ENCODE data around the gene TRIP12.
"Not testable (repeated sequence)": the region's sequence is repeated elsewhere in the genome, so short reads cannot be mapped to it uniquely, and the experiment has no call there.

The TRIP12 gene

GRCh38 chr2:229873123-229873581 is 48.7 kb downstream of the TRIP12 start:
- no peak for DNase-seq

GRCh38 chr2:229870903-229871656 is 50.7 kb downstream of the TRIP12 start:
- DNase-seq: no peak

GRCh38 chr2:229869226-229869625 is 52.6 kb downstream of the TRIP12 start:
- DNase-seq: no peak

GRCh38 chr2:229868794-229869193 is 53.0 kb downstream of the TRIP12 start:
- no peak for DNase-seq

DNA sequence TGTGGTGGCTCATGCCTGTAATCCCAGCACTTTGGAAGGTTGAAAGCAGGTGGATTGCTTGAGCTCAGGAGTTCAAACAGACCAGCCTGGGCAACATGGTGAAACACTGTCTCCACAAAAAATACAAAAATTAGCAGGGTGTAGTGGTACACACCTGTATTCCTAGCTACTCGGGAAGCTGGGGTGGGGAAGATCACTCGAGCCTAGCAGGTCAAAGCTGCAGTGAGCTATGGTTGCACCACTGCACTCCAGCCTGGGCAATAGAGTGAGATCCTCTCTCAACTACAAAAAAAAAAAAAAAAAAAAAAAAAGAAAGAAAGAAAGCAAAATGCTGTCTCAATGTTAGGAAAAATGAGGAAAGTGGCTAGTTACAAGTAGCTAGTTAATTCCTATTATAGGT is 56.8 kb downstream of the TRIP12 start:
- DNase-seq: no peak

- DNase-seq: no peak
These were observed 60.4 kb downstream of the TRIP12 start for GRCh38 chr2:229861431-229861830.

DNA sequence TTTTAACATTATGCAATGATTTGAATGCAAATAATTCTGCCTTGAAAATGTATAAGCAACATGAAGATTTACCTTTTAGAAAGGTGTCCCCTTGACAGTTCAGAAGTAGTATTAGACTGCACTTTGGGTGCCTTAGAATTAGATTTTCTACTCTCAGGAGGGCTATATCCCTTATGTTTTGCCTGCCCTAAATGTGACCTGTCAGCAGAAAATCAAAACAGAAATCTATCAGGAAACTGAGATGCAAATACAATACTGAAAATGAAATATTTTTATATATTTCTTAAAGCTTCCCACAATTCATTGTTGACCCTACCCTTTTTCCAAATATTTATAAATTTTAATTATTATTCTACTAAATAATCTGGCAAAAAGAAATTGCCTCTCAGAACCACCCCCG is 61.5 kb downstream of the TRIP12 start:
- no peak for DNase-seq

GRCh38 chr2:229858351-229858750 is 63.5 kb downstream of the TRIP12 start:
- no peak for DNase-seq

- DNase-seq: no peak
These were observed 64.2 kb downstream of the TRIP12 start for GRCh38 chr2:229857634-229858033.

DNA sequence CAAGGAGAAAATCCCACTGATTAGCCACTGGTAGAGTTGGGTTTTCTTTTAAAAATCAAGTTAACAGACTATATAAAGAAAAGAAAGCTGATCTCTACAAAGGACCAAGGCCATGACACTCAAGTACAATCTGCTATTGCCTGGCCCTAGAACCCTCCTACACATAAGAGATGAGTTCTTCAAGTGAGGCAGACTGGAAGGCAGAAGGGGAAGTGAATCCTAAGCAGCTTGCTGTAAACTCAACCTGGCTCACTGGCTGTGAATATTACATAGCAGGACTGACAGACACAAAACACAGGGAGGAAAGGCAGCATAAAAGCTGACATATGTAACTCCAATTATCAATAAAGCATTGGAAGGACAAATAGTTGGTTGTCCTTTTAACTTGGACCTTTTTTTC is 65.4 kb downstream of the TRIP12 start:
- DNase-seq: peak in 1 of 2 donors; percentile 53

DNA sequence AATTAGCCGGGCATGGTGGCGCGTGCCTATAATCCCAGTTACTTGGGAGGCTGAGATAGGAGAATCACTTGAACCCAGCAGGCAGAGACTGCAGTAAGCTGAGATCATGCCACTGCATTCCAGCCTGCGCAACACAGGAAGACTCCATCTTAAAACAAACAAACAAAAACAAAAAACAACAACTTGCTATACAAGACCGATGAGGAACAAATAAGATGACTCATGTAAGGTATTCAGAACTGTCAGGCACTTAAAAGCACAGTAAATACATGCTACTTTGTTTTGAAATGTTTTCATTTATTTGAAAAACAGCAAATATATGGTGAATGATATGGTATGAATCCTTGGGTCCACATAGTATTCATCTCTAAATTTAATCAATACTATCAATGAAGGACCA is 66.7 kb downstream of the TRIP12 start:
- no peak for DNase-seq

- peak in 1 of 2 donors; percentile 70 for DNase-seq
These were observed 69.2 kb downstream of the TRIP12 start for GRCh38 chr2:229852565-229852964.

DNA sequence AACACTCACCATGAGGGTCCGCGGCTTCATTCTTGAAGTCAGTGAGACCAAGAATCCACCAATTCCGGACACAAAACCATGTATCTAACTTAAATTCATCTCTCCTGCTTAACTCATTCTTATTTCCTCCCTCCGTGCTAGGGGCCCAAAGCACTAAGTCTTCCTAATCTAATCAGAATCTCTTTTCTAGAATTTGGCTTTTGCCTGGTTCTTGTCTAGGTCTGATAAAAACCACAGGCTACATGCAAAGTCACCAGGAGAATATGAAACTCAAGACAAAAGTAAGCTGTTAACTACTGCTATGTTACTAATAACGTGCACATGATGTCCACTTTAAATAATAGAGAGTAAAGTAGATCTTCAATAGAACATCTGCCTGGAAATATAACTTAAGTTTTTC is 69.9 kb downstream of the TRIP12 start:
- no peak for DNase-seq

- not testable (repeated sequence) for DNase-seq
These were observed 71.2 kb downstream of the TRIP12 start for GRCh38 chr2:229850355-229851275.

GRCh38 chr2:229849073-229849472 is 72.7 kb downstream of the TRIP12 start:
- no peak for DNase-seq

DNA sequence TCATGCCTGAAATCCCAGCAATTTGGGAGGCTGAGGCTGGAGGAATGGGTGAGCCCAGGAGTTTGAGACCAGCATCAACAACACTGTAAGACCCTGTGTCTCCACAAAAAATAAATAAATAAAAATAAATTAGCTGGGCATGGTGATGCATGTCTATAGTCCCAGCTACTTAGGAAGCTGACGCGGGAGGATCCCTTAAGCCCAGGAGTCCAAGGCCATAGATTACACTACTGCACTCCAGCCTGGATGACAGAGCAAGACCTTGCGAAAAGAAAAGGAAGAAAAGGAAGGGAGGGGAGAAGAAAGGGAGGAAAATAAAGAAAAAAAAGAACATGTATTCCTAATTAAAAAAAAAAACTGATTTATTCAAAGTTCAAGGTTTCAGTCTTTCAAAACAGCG is 78.2 kb downstream of the TRIP12 start:
- DNase-seq: no peak

DNA sequence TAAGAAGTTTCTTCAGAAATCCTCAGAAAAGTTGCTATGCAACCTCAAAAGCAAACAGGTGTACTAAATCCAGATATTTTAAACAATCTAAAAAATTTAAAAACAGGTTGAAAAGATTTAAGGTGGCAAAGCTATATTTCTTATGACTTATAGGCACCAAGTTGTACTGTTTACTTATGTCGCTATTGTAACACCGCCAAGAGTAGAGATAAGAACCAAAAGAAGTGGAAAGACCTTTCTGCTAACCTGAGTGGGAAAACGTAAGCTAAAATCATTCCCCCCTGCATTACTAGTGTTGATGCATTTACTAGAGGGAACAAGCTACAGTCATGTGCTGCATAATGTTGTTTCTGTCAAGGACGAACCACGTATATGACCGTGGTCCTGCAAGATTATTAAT is 83.1 kb downstream of the TRIP12 start:
- no peak for DNase-seq

DNA sequence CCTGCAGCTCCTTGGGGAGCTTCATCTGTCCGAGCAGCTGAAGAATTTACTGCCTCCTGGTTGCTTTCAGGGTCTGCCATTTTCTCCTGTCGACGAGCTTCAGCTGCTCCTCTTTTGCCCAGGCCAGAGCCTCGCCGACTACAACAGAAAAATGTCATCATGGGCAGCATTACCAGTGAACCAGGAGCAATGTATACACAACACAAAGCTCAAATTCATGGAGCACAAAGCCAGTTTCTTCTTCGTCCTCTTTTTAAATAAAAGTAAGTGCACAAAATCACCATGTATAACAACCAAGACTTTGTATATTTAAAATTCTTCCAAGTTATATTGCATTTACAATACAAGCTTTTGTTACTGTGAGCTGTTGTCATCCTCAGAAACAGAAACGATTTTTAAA is 85.0 kb downstream of the TRIP12 start:
- DNase-seq: no peak

- no peak for DNase-seq
These were observed 86.1 kb downstream of the TRIP12 start for GRCh38 chr2:229835596-229836283.

DNA sequence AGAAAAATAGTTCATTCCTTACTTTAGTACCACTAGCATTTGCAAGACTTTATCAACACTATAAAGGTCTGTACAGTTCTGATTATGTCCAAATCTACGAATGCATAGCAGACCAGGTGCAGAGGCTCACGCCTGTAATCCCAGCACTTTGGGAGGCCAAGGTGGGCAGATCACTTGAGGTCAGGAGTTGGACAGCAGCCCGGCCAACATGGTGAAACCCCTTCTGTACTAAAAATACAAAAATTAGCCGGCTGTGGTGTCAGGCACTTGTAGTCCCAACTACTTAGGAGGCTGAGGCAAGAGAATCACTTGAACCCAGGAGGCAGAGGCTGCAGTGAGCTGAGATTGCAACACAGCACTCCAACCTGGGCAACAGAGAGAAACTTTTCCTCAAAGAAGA is 87.4 kb downstream of the TRIP12 start:
- not testable (repeated sequence) for DNase-seq

DNA sequence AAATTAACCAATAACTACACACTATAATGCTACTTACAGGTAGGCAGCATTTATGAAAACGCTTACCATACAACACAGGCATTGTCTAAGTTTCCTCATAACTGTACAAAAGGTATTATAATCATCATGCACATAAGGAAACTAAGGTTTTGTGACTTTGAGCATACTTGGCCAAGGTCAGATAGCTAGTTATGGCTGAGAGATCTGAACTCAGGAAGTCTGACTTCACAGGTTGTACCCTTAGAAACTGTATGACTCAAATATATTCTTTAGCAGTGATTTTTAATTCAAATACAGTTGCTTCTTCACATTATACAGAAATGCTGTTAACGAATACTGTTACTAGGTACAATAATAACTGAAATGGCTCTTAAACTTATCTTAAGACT is 89.3 kb downstream of the TRIP12 start:
- no peak for DNase-seq

DNA sequence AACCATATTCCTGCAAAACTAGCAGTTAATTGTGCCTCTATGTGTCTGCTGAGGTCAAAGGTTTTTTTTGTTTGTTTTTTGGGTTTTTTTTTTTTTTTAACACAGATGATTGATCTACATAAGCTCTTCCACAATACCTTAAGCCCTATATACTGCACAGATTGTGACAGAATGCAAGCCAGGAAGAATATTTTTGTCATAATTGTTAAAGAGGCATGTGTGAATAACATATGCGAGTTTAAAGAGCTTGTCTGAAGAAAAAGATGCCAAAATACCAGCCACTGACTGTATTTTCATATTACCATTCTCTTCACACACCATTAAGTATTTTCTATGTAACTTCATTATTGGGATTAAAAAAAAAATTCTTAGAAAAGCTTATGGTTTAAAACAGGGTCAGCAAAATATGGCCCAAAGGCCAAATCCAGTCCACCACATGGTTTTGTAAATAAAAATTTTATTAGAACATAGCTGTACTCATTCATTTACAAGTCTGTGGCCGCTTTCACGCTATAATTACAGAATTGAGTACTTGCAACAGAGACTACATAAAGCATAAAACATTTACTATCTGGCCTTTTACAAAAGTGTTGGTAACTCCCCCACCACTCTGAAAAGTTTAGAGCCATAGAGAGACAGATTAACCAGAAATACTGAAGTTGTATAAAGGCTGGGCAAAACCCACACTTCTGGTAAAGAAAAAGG is 89.9 kb downstream of the TRIP12 start:
- DNase-seq: no peak

DNA sequence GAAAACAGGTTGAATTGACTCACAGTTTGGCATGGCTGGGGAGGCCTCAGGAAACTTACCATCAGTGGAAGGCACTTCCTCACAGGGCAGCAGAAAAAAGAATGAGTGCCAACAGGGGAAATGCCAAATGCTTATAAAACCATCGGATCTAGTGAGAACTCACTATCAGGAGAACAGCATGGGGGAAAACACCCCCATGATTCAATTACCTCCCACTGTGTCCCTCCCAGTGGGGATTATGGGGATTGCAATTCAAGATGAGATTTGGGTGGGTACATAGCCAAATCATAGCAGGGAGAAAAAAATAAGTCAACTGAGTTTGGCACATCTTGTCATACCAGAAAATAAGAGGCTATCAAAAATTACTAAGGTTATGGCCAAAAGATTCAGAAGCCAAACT is 96.3 kb downstream of the TRIP12 start:
- DNase-seq: no peak
